SIG-M5 treated with dmso at 0.1 percent for 504 hours (cell line): ENCODE measurements around the gene ITGA1.

Experiments
- DNase-seq: peaks from one replicate; lab custom pipeline; 2025; ENCODE audit not compliant: unreplicated experiment; lab: John Stamatoyannopoulos, UW

ITGA1 gene

GRCh38 chr5:52990528-52990925 is 202.8 kb downstream of the ITGA1 start:
- no peak for DNase-seq

- no peak for DNase-seq
Observed at GRCh38 chr5:52993367-52993766, 205.7 kb downstream of the ITGA1 start.

GRCh38 chr5:52994266-52994665 is 206.6 kb downstream of the ITGA1 start:
- no peak for DNase-seq

GRCh38 chr5:52995095-52995494 is 207.4 kb downstream of the ITGA1 start:
- DNase-seq, result no peak

- no peak for DNase-seq
Observed at GRCh38 chr5:52995914-52996313, 208.2 kb downstream of the ITGA1 start.

GRCh38 chr5:52996979-52997378 is 209.3 kb downstream of the ITGA1 start:
- DNase-seq, result no peak

GRCh38 chr5:52997424-52997823 is 209.7 kb downstream of the ITGA1 start:
- no peak for DNase-seq

GRCh38 chr5:52998552-52999313 is 211.0 kb downstream of the ITGA1 start:
- no peak for DNase-seq

- DNase-seq, result no peak
Observed at GRCh38 chr5:52999344-52999949, 211.7 kb downstream of the ITGA1 start.

GRCh38 chr5:53001541-53001940 is 213.8 kb downstream of the ITGA1 start:
- no peak for DNase-seq

GRCh38 chr5:53002491-53002890 is 214.8 kb downstream of the ITGA1 start:
- DNase-seq, result no peak

GRCh38 chr5:53003144-53003543 is 215.4 kb downstream of the ITGA1 start:
- DNase-seq, result no peak

- no peak for DNase-seq
Observed at GRCh38 chr5:53006911-53007890, 219.5 kb downstream of the ITGA1 start.

- DNase-seq, result peak; percentile 62
Observed at GRCh38 chr5:53008751-53009150, 221.0 kb downstream of the ITGA1 start.
